Neuronal stem cell (in vitro differentiated cells): ENCODE results near the gene NRIP3.
"Not testable (repeated sequence)": the region's sequence is repeated elsewhere in the genome, so short reads cannot be mapped to it uniquely, and the experiment has no call there.

Experiments used
- DNase-seq: peaks from one replicate; pipeline ENCODE4 v3.0.0-alpha.2; 2013; ENCODE audit warnings: low spot score
- H2AFZ ChIP-seq: one replicate; pipeline ENCODE4 v1.6.1; 2013; ENCODE audit warnings: mild to moderate bottlenecking, low read length, inconsistent platforms
- H2AK5ac ChIP-seq: 2 replicates; pipeline ENCODE4 v1.6.1; 2013; ENCODE audit warnings: low read depth, mild to moderate bottlenecking, inconsistent platforms, low read length, moderate library complexity, mixed read lengths
- H2BK120ac ChIP-seq: 2 replicates; pipeline ENCODE4 v1.6.1; 2013; ENCODE audit warnings: low read depth, mild to moderate bottlenecking, inconsistent platforms, low read length, moderate library complexity, mixed read lengths
- H2BK12ac ChIP-seq: one replicate; pipeline ENCODE4 v1.6.1; 2013; ENCODE audit warnings: low read length, inconsistent platforms
- H2BK15ac ChIP-seq: 2 replicates; pipeline ENCODE4 v1.6.1; 2013; ENCODE audit warnings: mild to moderate bottlenecking, low read length, inconsistent platforms, mixed read lengths
- H2BK5ac ChIP-seq: one replicate; pipeline ENCODE4 v1.6.1; 2013; ENCODE audit warnings: inconsistent platforms, mild to moderate bottlenecking, low read length, moderate library complexity
- H3K14ac ChIP-seq: one replicate; pipeline ENCODE4 v1.6.1; 2013; ENCODE audit warnings: low read length, inconsistent platforms
- H3K18ac ChIP-seq: 2 replicates; pipeline ENCODE4 v1.6.1; 2013; ENCODE audit warnings: low read length, inconsistent platforms
- H3K23ac ChIP-seq: 2 replicates; pipeline ENCODE4 v1.6.1; 2013; ENCODE audit warnings: low read depth, mild to moderate bottlenecking, mixed read lengths, low read length, inconsistent platforms; ENCODE audit not compliant: poor library complexity
- H3K27ac ChIP-seq: replicated peaks from 3 replicates; pipeline ENCODE4 v1.5.1; 2013; ENCODE audit warnings: low read length, inconsistent platforms
- H3K27me3 ChIP-seq, 3 experiments: 2 replicates each; pipeline ENCODE4 v1.6.1; 2013; ENCODE audit warnings: low read length in 3 of 3, mild to moderate bottlenecking in 2 of 3, inconsistent platforms in 1 of 3, low read depth in 1 of 3, mixed read lengths in 1 of 3, moderate library complexity in 1 of 3; ENCODE audit not compliant: control insufficient read depth in 3 of 3, insufficient read depth in 3 of 3
- H3K36me3 ChIP-seq, 2 donors: replicated peaks in 1 of 2; 2 replicates each; pipeline ENCODE4 v1.6.1; 2013; ENCODE audit warnings: low read length in 2 of 2; ENCODE audit not compliant: control insufficient read depth in 2 of 2, insufficient read depth in 2 of 2
- H3K4ac ChIP-seq: 2 replicates; pipeline ENCODE4 v1.6.1; 2013; ENCODE audit warnings: inconsistent platforms, mild to moderate bottlenecking, low read length, moderate library complexity
- H3K4me1 ChIP-seq, 2 donors: 1 replicate in 1 of 2; 2 replicates in 1 of 2; pipeline ENCODE4 v1.6.1; 2013; ENCODE audit warnings: low read length in 2 of 2, low read depth in 1 of 2; ENCODE audit not compliant: control insufficient read depth in 2 of 2, insufficient read depth in 1 of 2
- H3K4me2 ChIP-seq: one replicate; pipeline ENCODE4 v1.6.1; 2013; ENCODE audit warnings: mild to moderate bottlenecking, low read length, inconsistent platforms; ENCODE audit not compliant: insufficient read depth, poor library complexity, severe bottlenecking
- H3K4me3 ChIP-seq, 2 donors: 2 replicates each; pipeline ENCODE4 v1.5.1; 2013; ENCODE audit warnings: low read length in 2 of 2, mild to moderate bottlenecking in 2 of 2, inconsistent platforms in 1 of 2, moderate library complexity in 1 of 2
- H3K79me1 ChIP-seq: one replicate; pipeline ENCODE4 v1.6.1; 2013; ENCODE audit warnings: low read depth, mild to moderate bottlenecking, inconsistent platforms, low read length, moderate library complexity
- H3K9ac ChIP-seq: one replicate; pipeline ENCODE4 v1.6.1; 2013; ENCODE audit warnings: mild to moderate bottlenecking, low read depth, low read length, inconsistent platforms; ENCODE audit not compliant: poor library complexity
- H3K9me3 ChIP-seq, 2 donors: replicated peaks in 1 of 2; 2 replicates each; pipeline versions ENCODE3 to v1.6.1; 2013; ENCODE audit warnings: low read length in 2 of 2, mild to moderate bottlenecking in 2 of 2, inconsistent platforms in 1 of 2, low read depth in 1 of 2, mixed read lengths in 1 of 2, moderate library complexity in 1 of 2; ENCODE audit not compliant: control insufficient read depth in 2 of 2, insufficient read depth in 1 of 2
- H4K8ac ChIP-seq: one replicate; pipeline ENCODE4 v1.6.1; 2013; ENCODE audit warnings: low read depth, mild to moderate bottlenecking, inconsistent platforms, low read length, moderate library complexity
- H4K91ac ChIP-seq: one replicate; pipeline ENCODE4 v1.6.1; 2013; ENCODE audit warnings: low read length, low read depth, mild to moderate bottlenecking, inconsistent platforms; ENCODE audit not compliant: poor library complexity
- WGBS, 2 donors: extraction: QIAGEN DNeasy Blood & Tissue Kit; methylation state at CpG; one replicate each; pipeline ENCODE4 v1.1.7; 2013; ENCODE audit warnings: missing lambda C conversion rate in 2 of 2, mixed read lengths in 1 of 2; ENCODE audit not compliant: insufficient read length in 2 of 2, insufficient replicate concordance in 1 of 2; ENCODE audit errors: extremely low coverage in 2 of 2; 5-methylcytosine and 5-hydroxymethylcytosine counted together

NRIP3 gene

GRCh38 chr11:9013373-9013772 lies 9.6 kb upstream of the NRIP3 start:
- Histone ChIP-seq H2AK5ac (no peak overlapping the region), H3K14ac (no peak overlapping the region), H3K36me3 (no peaks in the 10 kb centered on the region), H3K9ac (no peak overlapping the region), H3K18ac (no peak overlapping the region), H2BK15ac (no peak overlapping the region), H3K9me3 (no peaks in the 10 kb centered on the region), H3K27ac (no peak overlapping the region), H2BK5ac (no peak overlapping the region), H3K4me2 (no peak overlapping the region), H3K27me3 (peaks cover 0 to 16% (median 0%) of the 10 kb centered on the region in 3 experiments), H4K8ac (no peak overlapping the region), H3K79me1 (no peaks in the 10 kb centered on the region), H3K4ac (no peak overlapping the region), H2AFZ (no peak overlapping the region), H2BK120ac (no peak overlapping the region), H3K4me1 (peaks cover 0 to 2% of the 10 kb centered on the region in 2 donors), H3K23ac (no peak overlapping the region), H3K4me3 (no peak overlapping the region), H2BK12ac (no peak overlapping the region), H4K91ac (no peak overlapping the region)
- DNase-seq: no peak
- WGBS, 2 donors: no CpG with 5 or more reads among the region's 4 CpGs

- not testable (repeated sequence) for H3K9ac ChIP-seq, H2BK5ac ChIP-seq, H3K18ac ChIP-seq, H3K36me3 ChIP-seq, DNase-seq, H4K91ac ChIP-seq, H2BK120ac ChIP-seq, H3K4me2 ChIP-seq, H3K4ac ChIP-seq, H2AK5ac ChIP-seq, H2BK12ac ChIP-seq, H3K23ac ChIP-seq, H4K8ac ChIP-seq, H3K79me1 ChIP-seq, H2AFZ ChIP-seq, H3K4me3 ChIP-seq, H3K27ac ChIP-seq, H3K14ac ChIP-seq, H3K4me1 ChIP-seq, H2BK15ac ChIP-seq, H3K9me3 ChIP-seq
- WGBS, 2 donors: no CpG with 5 or more reads among the region's 1 CpG
- H3K27me3 ChIP-seq: peaks cover 0 to 46% (median 14%) of the 10 kb centered on the region in 3 experiments
These were observed 5.7 kb upstream of the NRIP3 start for GRCh38 chr11:9009538-9009937.

- no peak overlapping the region for H3K14ac ChIP-seq
- peaks cover 0 to 52% (median 22%) of the 10 kb centered on the region in 3 experiments for H3K27me3 ChIP-seq
- no peak overlapping the region for H3K27ac ChIP-seq
- H2BK120ac ChIP-seq: no peak overlapping the region
- H2AK5ac ChIP-seq: no peak overlapping the region
- H2BK12ac ChIP-seq: peak overlapping the region; percentile 65
- no peak overlapping the region for H3K9ac ChIP-seq
- no peak overlapping the region for H3K23ac ChIP-seq
- H4K91ac ChIP-seq: no peak overlapping the region
- peaks cover 0 to 2% of the 10 kb centered on the region in 2 donors for H3K4me1 ChIP-seq
- WGBS, 2 donors: no CpG with 5 or more reads among the region's 1 CpG
- H3K36me3 ChIP-seq: no peaks in the 10 kb centered on the region
- H2AFZ ChIP-seq: no peak overlapping the region
- H4K8ac ChIP-seq: no peak overlapping the region
- H3K4ac ChIP-seq: no peak overlapping the region
- no peak for DNase-seq
- H2BK5ac ChIP-seq: no peak overlapping the region
- no peaks in the 10 kb centered on the region for H3K9me3 ChIP-seq
- no peak overlapping the region for H3K4me3 ChIP-seq
- no peak overlapping the region for H2BK15ac ChIP-seq
- H3K4me2 ChIP-seq: no peak overlapping the region
- no peaks in the 10 kb centered on the region for H3K79me1 ChIP-seq
- peak overlapping the region; percentile 77 for H3K18ac ChIP-seq
These were observed 4.9 kb upstream of the NRIP3 start for GRCh38 chr11:9008661-9009060.

- Histone ChIP-seq H3K18ac (no peak overlapping the region), H3K9ac (no peak overlapping the region), H2BK12ac (no peak overlapping the region), H3K9me3 (no peaks in the 10 kb centered on the region), H2AK5ac (no peak overlapping the region), H2BK120ac (no peak overlapping the region), H4K91ac (no peak overlapping the region), H3K27me3 (peaks cover 0 to 56% (median 28%) of the 10 kb centered on the region in 3 experiments), H3K4ac (no peak overlapping the region), H3K27ac (no peak overlapping the region), H3K4me1 (peaks cover 2 to 4% of the 10 kb centered on the region in 2 donors), H3K4me3 (no peak overlapping the region), H2AFZ (no peak overlapping the region), H3K14ac (no peak overlapping the region), H4K8ac (no peak overlapping the region), H3K4me2 (no peak overlapping the region), H3K79me1 (no peaks in the 10 kb centered on the region), H2BK15ac (no peak overlapping the region), H3K23ac (no peak overlapping the region), H3K36me3 (no peaks in the 10 kb centered on the region), H2BK5ac (no peak overlapping the region)
- no CpG with 5 or more reads among the region's 3 CpGs for WGBS, 2 donors
- DNase-seq: no peak
These were observed 4.3 kb upstream of the NRIP3 start for GRCh38 chr11:9008011-9008550.
